ENCODE measurements around the gene ATP2A2.

DNA sequence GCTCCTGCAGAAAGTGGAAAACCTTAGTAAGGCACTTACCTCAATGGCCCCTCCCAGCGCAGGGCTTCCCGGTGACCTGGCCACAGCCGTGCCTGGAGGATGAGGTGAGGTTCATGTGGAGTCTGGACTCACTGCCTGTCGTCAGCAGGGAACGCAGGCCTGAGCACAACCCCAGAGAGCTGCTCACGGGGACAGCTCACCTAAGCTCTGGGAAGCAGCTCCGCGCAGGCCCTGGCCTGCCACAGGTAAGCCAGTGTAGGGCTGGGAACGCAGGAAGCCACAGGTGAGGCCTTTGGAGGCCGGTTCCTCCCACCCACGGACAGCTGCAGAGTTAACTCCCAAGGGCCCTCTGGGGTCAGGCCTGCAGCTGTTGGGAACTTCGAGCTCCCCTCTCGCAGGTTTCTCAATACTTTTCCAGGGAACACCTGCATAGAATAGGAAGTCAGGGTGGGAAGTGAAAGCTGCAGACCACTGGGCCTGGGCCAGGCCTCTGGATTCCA, 89.7 kb downstream of the ATP2A2 start:
- TF ChIP-seq, protein P1, sequence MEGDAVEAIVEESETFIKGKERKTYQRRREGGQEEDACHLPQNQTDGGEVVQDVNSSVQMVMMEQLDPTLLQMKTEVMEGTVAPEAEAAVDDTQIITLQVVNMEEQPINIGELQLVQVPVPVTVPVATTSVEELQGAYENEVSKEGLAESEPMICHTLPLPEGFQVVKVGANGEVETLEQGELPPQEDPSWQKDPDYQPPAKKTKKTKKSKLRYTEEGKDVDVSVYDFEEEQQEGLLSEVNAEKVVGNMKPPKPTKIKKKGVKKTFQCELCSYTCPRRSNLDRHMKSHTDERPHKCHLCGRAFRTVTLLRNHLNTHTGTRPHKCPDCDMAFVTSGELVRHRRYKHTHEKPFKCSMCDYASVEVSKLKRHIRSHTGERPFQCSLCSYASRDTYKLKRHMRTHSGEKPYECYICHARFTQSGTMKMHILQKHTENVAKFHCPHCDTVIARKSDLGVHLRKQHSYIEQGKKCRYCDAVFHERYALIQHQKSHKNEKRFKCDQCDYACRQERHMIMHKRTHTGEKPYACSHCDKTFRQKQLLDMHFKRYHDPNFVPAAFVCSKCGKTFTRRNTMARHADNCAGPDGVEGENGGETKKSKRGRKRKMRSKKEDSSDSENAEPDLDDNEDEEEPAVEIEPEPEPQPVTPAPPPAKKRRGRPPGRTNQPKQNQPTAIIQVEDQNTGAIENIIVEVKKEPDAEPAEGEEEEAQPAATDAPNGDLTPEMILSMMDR (optimal IDR thresholded peaks at IDR 0.05 in 1 of 3, IDR thresholded peaks at IDR 0.05 in 1 of 3, conservative IDR thresholded peaks at IDR 0.05 in 1 of 3; ENCODE audit: extremely low read depth in 1 of 3, insufficient read depth in 2 of 3, low read length in 3 of 3) = no peak
- no peak for TF ChIP-seq EZH2 (IDR thresholded peaks at IDR 0.05; ENCODE audit: low read length)
